ENCODE measurements around the gene HLA-B.

DNA sequence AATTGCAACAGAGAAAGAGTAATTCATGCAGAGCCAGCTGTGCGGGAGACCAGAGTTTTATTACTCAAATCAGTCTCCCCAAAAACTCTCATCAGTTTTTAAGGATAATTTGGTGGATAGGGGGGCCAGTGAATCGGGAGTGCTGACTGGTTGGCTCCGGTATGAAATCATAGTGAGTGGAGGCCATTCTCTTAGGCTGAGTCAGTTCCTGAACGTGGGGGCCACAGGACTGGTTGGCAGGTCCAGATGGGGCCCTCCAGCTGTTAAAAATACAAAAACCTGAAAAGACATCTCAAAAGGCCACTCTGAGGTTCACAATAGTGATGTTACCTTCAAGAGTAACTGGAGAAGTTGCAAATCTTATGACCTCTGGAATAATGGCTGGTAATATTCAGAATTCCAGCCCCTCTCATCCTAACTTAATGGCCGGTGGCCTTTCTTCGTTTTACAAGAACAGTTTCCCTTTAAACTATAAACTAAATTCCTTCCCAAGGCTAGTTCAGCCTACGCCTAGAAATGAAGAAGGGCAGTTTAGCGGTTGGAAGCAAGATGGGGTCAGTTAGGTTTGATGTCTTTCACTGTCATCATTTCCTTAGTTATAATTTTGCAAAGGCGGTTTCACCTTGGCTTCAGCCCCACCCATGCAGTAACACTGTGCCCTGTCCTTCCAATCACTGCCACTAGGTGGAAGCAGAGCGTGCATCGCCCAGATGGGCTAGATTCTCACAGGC is 39.6 kb upstream of the HLA-B start:
- TF ChIP-seq CTCF (IDR thresholded peaks at IDR 0.05) = peak; percentile 77 to 96 (median 90)
- no peak for TF ChIP-seq POLR2A (IDR thresholded peaks at IDR 0.05)
